Measurements from ENCODE around the gene MEX3A.

MEX3A gene

GRCh38 chr1:156100205-156100995, 18.1 kb upstream of the MEX3A start:
- no peak overlapping the region for H3K27ac Mint-ChIP-seq
- no peak overlapping the region for H3K4me3 Mint-ChIP-seq
- no peaks in the 10 kb centered on the region for H3K9me3 Mint-ChIP-seq
- H3K36me3 Mint-ChIP-seq (ENCODE audit: low read depth) = no peaks in the 10 kb centered on the region
- peaks cover 40% of the 10 kb centered on the region for H3K27me3 Mint-ChIP-seq (ENCODE audit: low read depth)
- H3K4me1 Mint-ChIP-seq (ENCODE audit: low read depth) = peaks cover 40% of the 10 kb centered on the region

GRCh38 chr1:156099282-156099681, 17.0 kb upstream of the MEX3A start:
- H3K9me3 Mint-ChIP-seq = no peaks in the 10 kb centered on the region
- peaks cover 36% of the 10 kb centered on the region for H3K4me1 Mint-ChIP-seq (ENCODE audit: low read depth)
- H3K27ac Mint-ChIP-seq = no peak overlapping the region
- H3K4me3 Mint-ChIP-seq = no peak overlapping the region
- no peaks in the 10 kb centered on the region for H3K36me3 Mint-ChIP-seq (ENCODE audit: low read depth)
- peaks cover 39% of the 10 kb centered on the region for H3K27me3 Mint-ChIP-seq (ENCODE audit: low read depth)

DNA sequence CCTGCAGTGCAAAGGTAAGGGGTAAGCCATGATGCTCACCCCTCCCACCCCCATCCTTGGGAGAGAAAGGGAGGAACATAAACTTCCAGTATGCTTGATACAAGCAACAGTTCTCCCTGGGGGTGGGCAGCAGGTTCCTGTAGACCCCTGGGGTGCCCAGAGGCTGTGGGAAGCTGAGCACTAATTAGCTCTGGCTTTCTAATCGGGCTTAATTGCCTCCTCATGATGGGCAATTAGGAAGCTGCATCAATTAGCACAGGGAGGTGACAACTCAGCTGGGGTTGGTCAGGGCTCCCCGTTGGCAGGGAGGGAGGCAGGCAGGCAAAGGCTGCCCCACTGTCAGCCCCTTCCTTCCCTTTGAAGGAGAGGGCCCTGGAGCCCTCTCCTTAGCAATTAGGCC, 16.5 kb upstream of the MEX3A start:
- H3K4me3 Mint-ChIP-seq = no peak overlapping the region
- H3K27ac Mint-ChIP-seq = peak overlapping the region; percentile 27
- no peaks in the 10 kb centered on the region for H3K36me3 Mint-ChIP-seq (ENCODE audit: low read depth)
- peaks cover 43% of the 10 kb centered on the region for H3K27me3 Mint-ChIP-seq (ENCODE audit: low read depth)
- H3K4me1 Mint-ChIP-seq (ENCODE audit: low read depth) = peaks cover 34% of the 10 kb centered on the region
- H3K9me3 Mint-ChIP-seq = no peaks in the 10 kb centered on the region

GRCh38 chr1:156097499-156098178, 15.4 kb upstream of the MEX3A start:
- Mint-ChIP-seq H3K4me1 (ENCODE audit: low read depth) (peaks cover 34% of the 10 kb centered on the region), H3K4me3 (peak overlapping the region; percentile 61), H3K27me3 (ENCODE audit: low read depth) (peaks cover 43% of the 10 kb centered on the region), H3K36me3 (ENCODE audit: low read depth) (no peaks in the 10 kb centered on the region), H3K27ac (peak overlapping the region; percentile 78), H3K9me3 (no peaks in the 10 kb centered on the region)

DNA sequence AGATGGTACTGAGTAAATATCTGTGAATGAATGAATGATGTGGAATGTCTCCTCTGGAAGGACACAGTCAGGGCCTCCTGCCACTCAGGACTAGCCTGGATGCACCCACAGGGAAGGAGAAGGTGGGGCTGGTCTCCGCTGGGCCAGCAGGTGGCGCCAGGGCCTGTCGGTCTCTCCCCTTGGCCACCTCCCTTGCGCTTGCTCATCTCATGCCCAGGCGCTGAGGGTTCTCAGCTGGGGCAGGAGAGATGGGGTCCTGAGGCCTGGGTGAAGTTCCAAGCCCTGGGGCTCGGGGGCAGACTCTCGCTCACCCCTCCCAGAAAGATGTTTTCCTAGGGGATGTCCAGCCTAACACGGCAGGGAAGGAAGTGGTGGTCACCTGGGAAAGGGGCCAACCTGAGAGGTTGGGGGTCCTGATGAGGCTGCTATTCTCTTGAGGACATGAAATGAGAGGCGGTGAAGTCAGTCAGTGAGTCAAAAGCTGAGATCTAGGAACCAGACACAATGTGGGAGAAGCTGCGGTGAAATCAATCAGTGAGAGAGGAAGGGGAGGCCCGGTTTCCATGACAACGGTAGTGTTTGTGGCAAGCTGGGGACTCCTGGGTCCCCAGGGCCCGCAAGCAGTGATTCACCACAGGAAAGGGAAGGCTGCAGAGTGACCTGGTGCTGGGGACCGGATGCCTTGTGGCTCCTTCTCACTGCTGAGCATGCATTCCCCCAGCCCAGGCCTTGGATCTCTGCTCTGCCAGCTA, 14.6 kb upstream of the MEX3A start:
- H3K4me3 Mint-ChIP-seq = peak overlapping the region; percentile 61
- H3K4me1 Mint-ChIP-seq (ENCODE audit: low read depth) = peaks cover 34% of the 10 kb centered on the region
- H3K27me3 Mint-ChIP-seq (ENCODE audit: low read depth) = peaks cover 45% of the 10 kb centered on the region
- no peaks in the 10 kb centered on the region for H3K9me3 Mint-ChIP-seq
- H3K27ac Mint-ChIP-seq = peak overlapping the region; percentile 78
- H3K36me3 Mint-ChIP-seq (ENCODE audit: low read depth) = no peaks in the 10 kb centered on the region

GRCh38 chr1:156095906-156096508, 13.7 kb upstream of the MEX3A start:
- no peaks in the 10 kb centered on the region for H3K36me3 Mint-ChIP-seq (ENCODE audit: low read depth)
- H3K9me3 Mint-ChIP-seq = no peaks in the 10 kb centered on the region
- peak overlapping the region; percentile 44 for H3K4me3 Mint-ChIP-seq
- H3K27ac Mint-ChIP-seq = peak overlapping the region; percentile 70
- H3K4me1 Mint-ChIP-seq (ENCODE audit: low read depth) = peaks cover 34% of the 10 kb centered on the region
- H3K27me3 Mint-ChIP-seq (ENCODE audit: low read depth) = peaks cover 38% of the 10 kb centered on the region

DNA sequence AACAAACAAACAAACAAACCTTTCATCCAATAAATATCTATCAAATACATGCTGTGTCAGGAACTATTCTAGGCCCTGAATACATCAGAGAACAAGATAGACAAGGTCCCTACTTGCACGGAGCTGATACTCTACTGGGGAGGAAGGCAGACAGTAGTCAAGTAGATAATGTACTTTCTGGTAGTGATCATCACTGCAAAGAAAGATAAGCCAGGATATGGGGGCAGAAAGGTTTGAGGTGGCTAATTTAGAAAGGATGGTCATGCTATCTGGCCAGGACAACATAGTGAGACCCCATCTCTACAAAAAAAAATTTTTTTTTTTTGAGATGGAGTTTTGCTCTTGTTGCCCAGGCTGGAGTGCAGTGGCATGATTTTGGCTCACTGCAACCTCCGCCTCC, 9.3 kb upstream of the MEX3A start:
- H3K4me3 Mint-ChIP-seq = no peak overlapping the region

DNA sequence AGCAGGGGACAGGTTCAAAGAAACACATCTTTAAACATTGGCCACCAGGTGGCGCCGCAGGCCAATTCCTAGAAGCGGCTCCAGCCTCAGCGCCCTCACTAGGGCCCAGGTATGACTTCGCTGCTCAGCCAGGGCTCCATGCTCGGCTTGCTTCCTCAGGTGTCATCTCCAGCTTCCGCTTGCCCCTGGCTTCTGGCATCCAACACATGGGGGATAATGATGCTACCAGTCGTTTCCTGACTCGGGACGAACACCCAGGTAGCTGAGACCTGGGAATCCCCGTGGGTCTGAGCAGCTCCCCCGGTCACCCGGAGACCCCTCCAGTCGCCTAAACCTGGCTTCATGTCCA, 8.5 kb upstream of the MEX3A start:
- H3K36me3 Mint-ChIP-seq (ENCODE audit: low read depth) = no peaks in the 10 kb centered on the region
- peaks cover 47% of the 10 kb centered on the region for H3K27me3 Mint-ChIP-seq (ENCODE audit: low read depth)
- peaks cover 5% of the 10 kb centered on the region for H3K4me1 Mint-ChIP-seq (ENCODE audit: low read depth)
- no peaks in the 10 kb centered on the region for H3K9me3 Mint-ChIP-seq
- H3K27ac Mint-ChIP-seq = no peak overlapping the region
- no peak overlapping the region for H3K4me3 Mint-ChIP-seq

More for the DNA sequence above, 9.3 kb upstream of the MEX3A start:
- peaks cover 45% of the 10 kb centered on the region for H3K27me3 Mint-ChIP-seq (ENCODE audit: low read depth)
- H3K9me3 Mint-ChIP-seq = no peaks in the 10 kb centered on the region
- no peak overlapping the region for H3K27ac Mint-ChIP-seq
- H3K4me1 Mint-ChIP-seq (ENCODE audit: low read depth) = peaks cover 13% of the 10 kb centered on the region
- no peaks in the 10 kb centered on the region for H3K36me3 Mint-ChIP-seq (ENCODE audit: low read depth)

GRCh38 chr1:156090138-156090839, 8.0 kb upstream of the MEX3A start:
- Mint-ChIP-seq H3K27ac (no peak overlapping the region), H3K4me1 (ENCODE audit: low read depth) (peaks cover 3% of the 10 kb centered on the region), H3K27me3 (ENCODE audit: low read depth) (peaks cover 51% of the 10 kb centered on the region)

GRCh38 chr1:156089704-156090103, 7.4 kb upstream of the MEX3A start:
- no peak overlapping the region for H3K4me3 Mint-ChIP-seq
- no peaks in the 10 kb centered on the region for H3K36me3 Mint-ChIP-seq (ENCODE audit: low read depth)
- peaks cover 3% of the 10 kb centered on the region for H3K4me1 Mint-ChIP-seq (ENCODE audit: low read depth)
- no peak overlapping the region for H3K27ac Mint-ChIP-seq
- no peaks in the 10 kb centered on the region for H3K9me3 Mint-ChIP-seq
- peaks cover 54% of the 10 kb centered on the region for H3K27me3 Mint-ChIP-seq (ENCODE audit: low read depth)

More at GRCh38 chr1:156090138-156090839, 8.0 kb upstream of the MEX3A start:
- Mint-ChIP-seq H3K4me3 (no peak overlapping the region), H3K9me3 (no peaks in the 10 kb centered on the region), H3K36me3 (ENCODE audit: low read depth) (no peaks in the 10 kb centered on the region)

DNA sequence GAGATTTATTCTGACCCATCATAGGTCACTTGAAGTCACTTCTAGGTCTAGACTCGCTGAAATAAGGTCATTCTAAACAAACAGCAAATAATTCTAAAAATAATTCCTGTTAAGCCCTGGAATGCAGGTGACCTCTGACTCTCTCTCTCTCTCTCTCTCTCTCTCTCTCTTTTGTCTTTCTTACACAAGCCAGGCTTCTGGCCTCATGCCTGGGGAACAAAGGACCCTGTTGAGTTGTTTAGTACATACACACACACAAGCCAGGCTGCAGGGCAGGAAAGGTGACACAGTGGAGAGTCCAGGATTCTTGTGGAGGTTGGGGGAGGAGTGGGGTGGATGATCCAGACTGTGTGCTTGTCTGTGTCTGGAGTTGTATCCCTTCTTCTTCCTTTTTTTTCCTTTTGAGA, 4.0 kb upstream of the MEX3A start:
- H3K36me3 Mint-ChIP-seq (ENCODE audit: low read depth) = no peaks in the 10 kb centered on the region
- no peak overlapping the region for H3K4me3 Mint-ChIP-seq
- peaks cover 69% of the 10 kb centered on the region for H3K27me3 Mint-ChIP-seq (ENCODE audit: low read depth)

GRCh38 chr1:156083800-156084790, 1.8 kb upstream of the MEX3A start:
- H3K27ac Mint-ChIP-seq = no peak overlapping the region
- H3K9me3 Mint-ChIP-seq = no peaks in the 10 kb centered on the region
- H3K4me3 Mint-ChIP-seq = peak overlapping the region; percentile 70
- peaks cover 78% of the 10 kb centered on the region for H3K27me3 Mint-ChIP-seq (ENCODE audit: low read depth)
- no peaks in the 10 kb centered on the region for H3K36me3 Mint-ChIP-seq (ENCODE audit: low read depth)
- peaks cover 8% of the 10 kb centered on the region for H3K4me1 Mint-ChIP-seq (ENCODE audit: low read depth)

More for the DNA sequence above, 4.0 kb upstream of the MEX3A start:
- Mint-ChIP-seq H3K4me1 (ENCODE audit: low read depth) (peaks cover 9% of the 10 kb centered on the region), H3K27ac (no peak overlapping the region), H3K9me3 (no peaks in the 10 kb centered on the region)

DNA sequence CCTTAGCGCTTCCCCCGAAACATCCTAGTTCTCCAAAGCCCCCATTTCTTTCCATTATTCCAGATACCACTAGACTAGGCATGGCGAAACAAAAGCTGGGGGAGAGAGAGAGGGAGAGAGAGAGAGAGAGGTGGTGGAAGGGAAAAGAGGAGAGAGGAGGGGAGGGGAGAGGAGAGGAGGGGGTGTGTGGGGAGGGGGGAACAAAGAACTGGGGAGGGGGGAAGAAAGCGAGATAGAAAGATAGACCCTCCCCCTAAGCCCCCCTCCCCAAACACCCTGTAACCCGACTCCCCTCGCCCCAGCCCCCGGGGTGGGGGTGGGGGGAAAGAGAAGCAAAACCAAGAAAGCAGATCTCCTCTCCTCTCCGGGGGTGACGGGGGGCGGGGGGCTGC, 352 bp downstream of the MEX3A start:
- Mint-ChIP-seq H3K27ac (no peak overlapping the region), H3K36me3 (ENCODE audit: low read depth) (no peaks in the 10 kb centered on the region), H3K27me3 (ENCODE audit: low read depth) (peaks cover 84% of the 10 kb centered on the region), H3K4me3 (peak overlapping the region; percentile 85), H3K4me1 (ENCODE audit: low read depth) (peaks cover 8% of the 10 kb centered on the region), H3K9me3 (no peaks in the 10 kb centered on the region)

All from T-helper 1 cell treated with Interleukin-12 subunit alpha and Interleukin-12 subunit beta and Interleukin-4 antibody, amounts not matched to agents 30 μg/mL and 1 μg/mL, for 36 hours (primary cell).